Dermis microvascular lymphatic vessel endothelial cell (primary cell): Measurements from ENCODE around the gene ARHGAP15. TPM values are rescaled to one million over a fixed set of nuclear protein-coding genes. Genes with fewer than 3 reads are reported as not detected.

Experiments used
- DNase-seq, 2 donors: peaks; one replicate each; pipeline versions ENCODE4 v3.0.0 to v3.0.0-alpha.2; 2010; ENCODE audit warnings: low read depth in 2 of 2
- total RNA-seq: library from RNA; depleted of rRNA; stranded (reverse); fragments of >200 nt; gene quantifications from 2 replicates; pipeline ENCODE4 v1.2.1, GENCODE V29; 2014

Gene ARHGAP15
- total RNA-seq, 1 donor from 2014 or later: under 0.01 TPM

DNA sequence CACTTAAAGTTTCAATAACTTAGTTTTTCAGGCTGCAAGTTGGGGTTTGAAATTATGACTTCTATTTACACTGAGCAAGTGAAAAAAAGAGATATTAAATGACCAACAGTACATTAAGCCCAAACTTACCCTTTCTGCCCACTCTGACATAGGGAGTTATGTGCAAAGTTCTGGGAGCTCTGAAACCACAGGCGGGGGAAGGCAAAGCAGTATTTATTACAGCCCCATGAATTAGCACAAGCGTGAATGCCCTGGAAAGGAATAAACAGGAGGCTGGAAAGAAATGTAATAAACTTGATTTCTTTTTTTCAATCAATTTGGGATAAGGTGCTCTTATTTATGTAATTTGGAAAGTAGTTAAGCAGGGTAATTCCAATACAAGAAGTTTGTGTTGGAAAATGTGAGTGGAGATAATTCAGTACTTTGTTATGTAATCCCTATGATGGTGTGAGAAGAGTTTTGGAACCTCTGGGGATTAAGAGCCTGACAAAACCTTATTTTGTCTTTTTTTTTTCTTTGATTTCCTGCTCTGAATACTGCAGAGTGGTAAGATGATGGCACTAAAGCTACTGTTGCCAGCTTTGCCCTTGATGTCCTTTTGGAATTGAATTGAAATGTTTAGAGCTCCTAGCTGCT is 351.5 kb downstream of the ARHGAP15 start:
- DNase-seq: no peak

DNA sequence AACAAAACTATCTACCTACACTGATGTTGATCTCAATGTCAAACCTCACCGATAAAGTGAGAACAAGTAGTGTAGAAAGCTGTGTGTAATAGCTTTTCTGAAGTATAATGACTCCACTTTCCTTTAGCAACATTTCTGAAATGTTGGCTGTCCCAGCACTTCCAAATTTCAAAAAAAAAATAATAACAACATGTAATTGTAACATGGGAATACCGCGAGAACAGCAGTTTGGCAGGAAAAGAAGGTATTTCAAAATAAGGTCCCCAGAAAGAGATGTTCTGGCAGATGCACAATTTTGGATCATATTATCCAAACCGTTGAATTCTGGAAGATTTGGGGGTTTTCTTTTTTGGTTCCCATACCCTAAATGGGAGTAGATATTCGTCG is 352.0 kb downstream of the ARHGAP15 start:
- no peak for DNase-seq

DNA sequence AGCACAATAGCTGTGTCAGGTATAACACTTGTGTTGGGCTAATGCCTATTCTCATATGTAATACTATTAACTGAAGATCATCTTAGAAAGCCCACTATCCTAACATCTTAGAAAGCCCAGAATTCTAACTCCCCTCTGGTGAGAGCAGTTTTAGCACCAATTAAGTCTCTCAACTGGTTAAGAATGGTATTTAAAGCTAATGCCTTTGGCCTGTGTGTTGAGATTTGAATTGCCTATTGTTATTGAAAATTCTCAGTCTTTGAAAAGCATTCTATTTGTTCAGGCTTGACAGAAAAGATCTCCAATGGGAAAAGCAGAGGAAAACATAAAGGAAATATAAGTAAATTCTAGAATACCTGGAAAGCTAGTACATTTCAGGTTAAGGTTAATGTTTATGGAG is 352.5 kb downstream of the ARHGAP15 start:
- no peak for DNase-seq

DNA sequence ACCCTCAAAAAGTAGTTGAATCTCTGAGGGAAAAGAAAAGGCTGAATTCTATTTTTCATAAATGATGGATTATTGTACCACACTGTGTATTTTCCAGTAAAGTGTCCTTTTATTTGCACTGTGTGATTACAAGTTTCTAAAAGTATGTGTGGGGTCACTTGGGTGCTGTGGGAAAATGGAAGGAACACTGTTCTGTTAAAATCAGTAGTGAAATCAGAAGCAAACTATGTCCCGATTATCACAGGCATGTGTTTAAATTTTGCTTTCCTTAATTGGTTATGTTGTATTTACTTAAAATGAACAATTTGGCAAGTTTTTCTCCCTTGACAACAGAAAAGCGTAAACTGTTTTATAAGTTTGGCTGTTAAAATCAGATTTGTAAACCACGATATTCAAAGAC is 353.1 kb downstream of the ARHGAP15 start:
- DNase-seq: no peak

DNA sequence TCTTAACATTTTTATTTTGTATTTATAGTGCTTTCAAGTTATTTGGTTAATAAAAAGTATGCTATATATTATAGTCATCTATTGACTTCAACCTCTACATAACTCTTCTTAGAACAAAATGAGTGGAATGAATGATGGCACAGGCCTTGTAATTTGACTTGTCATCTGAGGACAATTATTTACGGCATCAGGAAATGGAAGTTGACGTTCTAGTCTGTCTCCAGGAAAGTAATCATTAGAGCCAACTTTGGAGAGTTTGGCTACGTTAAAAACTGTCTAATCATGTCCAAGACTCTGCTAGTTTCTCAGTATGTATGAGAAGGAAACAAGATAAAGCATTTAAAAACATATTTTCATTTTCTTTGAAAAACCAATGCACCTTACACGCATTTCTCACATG is 353.6 kb downstream of the ARHGAP15 start:
- DNase-seq: no peak

DNA sequence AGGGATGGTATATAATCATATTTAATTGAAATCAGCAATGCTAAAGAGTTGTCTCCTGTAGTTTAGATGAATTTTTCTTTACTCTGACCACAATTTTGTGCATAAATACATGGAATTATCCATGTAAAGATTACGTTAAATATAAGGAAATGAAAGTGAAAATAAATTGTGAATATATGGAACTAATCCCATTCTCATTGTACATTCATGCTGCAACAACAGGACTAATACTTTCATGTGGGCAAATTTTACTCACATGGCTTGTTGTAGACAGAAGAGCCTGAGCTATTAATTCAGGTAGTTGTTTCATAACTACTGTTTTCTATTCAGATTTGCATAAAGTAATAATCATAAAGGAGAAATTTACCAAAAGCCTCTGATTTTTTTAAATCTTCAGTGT is 357.8 kb downstream of the ARHGAP15 start:
- DNase-seq: no peak

DNA sequence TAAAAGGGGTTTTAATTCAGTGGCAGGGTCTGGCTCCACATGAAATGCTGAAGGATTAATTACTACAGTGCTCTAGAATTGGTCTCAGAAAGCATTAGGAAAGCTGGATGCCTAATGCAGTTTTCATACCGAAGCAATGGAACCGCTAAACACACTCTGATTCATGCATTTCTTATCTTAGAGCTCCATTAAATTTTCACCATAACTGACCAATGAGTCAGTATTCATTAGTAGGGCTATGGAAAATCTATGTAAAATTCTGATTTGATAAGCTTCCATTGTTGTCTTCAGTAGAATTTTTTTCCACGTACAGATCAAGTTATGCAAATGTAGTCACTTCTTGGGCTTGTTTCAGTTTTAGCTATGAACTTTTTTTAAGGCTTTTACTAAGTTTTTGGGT is 359.9 kb downstream of the ARHGAP15 start:
- no peak for DNase-seq

DNA sequence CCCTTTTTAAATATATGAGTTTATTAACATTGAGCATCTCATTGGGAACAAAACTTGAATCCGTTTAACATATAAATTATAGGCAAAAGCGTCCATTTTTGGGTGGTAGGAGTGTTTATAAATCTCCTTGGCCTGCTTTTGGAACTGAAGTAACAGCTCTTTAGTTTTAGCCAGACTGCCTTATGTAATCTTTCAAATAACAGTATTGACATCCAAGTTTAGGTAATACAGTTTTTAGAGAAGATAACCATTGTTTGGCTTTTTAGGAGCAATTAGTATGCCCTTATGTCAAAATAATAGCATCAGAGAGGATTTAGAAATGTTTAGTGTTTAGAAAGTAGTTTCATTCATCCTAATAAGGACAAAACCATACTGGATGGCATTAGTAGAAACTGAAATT is 361.9 kb downstream of the ARHGAP15 start:
- DNase-seq: no peak

DNA sequence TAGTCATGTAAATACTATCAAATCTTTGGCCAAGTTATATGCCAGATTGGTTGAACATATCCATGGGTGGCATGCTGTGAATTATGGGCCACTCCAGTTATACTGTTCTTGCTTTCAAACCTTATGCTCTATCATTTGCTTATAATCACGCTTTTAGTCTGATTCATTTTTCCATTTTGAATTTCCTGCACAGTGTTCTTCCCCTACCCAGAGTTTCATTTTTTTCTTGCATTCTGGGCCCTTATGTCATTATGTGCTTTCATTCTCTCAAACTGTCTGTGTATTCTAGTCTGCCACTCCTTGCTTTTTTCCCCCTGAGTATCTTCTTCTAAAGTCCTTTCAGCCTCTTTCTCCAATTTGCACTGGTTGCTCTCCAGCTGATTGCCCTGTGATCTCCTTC is 364.1 kb downstream of the ARHGAP15 start:
- no peak for DNase-seq

DNA sequence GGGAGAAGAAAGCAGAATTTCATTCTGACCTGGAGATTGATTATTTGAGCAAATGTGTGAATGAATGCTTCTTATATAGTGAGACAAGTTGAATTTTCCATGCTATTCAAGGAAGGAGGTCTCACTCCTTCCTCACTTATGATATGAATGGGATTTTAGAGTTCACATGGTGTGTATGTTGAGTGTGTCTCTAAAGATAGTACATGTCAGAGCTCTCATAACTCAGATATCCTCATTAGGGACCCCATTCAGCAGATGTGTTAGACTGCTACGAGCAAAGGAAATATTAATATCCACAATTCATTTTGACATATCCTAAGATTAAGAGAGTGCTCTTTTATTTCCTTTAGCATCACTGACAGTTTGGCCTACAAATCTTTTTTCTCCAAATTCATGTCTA is 368.5 kb downstream of the ARHGAP15 start:
- DNase-seq: no peak

DNA sequence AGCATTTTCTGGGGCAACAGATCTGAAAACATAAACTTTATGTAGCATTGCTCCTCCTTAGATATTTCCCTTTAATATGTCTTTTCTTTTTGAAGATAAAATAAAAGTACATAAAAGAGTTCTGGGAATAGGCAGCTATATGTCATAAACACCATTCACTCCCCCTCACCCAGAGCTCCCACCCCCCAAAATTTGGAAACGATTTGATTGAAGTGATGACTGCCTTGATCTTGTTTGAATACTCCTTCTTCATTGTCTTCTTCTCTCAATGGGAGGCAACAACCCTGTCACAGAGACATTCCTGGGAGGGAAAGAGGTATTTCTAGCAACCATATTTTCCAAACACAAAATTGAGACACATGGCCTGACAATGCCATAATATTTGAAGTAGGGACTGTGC is 369.3 kb downstream of the ARHGAP15 start:
- DNase-seq: no peak

DNA sequence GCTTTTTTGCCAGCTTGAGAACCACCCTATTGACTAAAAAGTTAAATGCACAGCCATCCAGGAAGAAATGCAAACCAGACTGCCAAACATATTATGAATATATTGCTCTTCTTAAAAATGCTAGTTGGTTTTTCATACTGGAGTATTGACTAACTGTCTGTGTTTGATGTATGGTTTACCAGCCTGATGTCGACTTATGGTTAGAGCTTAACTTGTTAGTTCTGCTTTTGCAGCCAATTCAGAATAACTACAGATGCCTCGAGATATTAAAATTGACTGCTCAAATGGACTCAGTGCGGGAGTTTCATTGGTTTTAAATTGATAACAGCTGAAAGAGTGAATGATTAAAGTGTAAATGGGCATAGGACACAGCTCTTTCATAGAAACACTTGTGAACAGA is 369.8 kb downstream of the ARHGAP15 start:
- DNase-seq: no peak

DNA sequence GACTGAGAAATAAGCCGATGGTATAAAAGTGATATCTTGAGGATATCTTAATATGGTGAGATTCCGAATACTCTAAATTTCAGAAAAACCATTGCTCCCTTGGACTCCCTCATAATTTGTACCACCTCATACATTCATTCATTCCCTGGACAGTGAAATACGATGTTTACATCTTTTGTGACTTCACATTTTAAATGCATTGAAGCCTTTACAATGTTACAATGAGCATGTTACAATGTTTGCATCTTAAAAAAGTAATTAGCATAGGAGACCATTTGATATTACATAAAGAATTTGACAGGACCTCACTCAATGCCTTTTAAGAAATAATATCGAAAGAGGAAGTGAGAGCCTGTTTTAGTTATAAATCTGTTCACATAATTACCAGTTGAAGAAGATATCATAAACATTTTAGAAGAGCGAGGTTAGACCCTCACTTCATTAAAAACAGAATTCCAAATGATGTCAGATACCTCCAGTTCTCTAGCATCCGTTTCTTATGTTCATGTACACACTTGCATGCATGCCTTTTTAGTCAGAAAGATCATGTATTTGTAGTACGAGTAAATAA is 372.0 kb downstream of the ARHGAP15 start:
- DNase-seq: no peak

DNA sequence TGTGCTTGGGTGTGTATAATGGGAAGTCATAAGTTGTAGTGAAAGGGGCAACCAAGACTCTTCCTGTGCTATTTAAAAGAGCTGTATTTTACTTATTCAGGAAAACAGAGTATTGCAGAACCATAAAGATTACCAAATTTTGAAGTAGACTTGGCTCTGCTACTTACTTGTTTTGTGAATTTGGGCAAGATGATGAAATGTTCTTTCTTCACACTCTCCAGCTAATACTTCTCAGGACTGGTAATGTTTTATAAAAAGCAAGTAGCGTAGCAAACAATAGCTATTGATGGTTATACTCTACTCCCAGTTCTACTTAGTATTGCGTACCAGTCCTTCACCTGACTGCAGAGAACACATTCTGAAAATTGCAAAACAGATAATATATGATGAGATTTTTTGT is 374.1 kb downstream of the ARHGAP15 start:
- DNase-seq: no peak

DNA sequence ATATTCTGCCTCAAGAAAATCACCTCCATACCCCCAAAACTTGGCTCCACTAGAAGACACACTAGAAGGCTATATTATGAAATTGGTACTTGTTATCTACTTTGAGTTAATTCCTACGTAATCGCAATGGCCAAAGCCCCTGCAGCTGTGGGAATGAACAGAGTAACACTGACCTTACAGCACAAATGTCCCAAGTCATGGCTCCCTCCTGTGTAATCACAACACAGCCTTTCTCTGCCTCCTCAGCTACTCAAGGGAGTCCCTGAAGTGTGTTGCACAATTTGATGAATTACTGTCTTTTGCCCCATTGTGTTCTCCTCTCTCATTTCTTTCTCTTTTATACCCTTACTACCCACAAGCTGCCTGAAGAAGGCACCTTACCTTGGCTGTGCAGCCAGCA is 375.2 kb downstream of the ARHGAP15 start:
- no peak for DNase-seq

DNA sequence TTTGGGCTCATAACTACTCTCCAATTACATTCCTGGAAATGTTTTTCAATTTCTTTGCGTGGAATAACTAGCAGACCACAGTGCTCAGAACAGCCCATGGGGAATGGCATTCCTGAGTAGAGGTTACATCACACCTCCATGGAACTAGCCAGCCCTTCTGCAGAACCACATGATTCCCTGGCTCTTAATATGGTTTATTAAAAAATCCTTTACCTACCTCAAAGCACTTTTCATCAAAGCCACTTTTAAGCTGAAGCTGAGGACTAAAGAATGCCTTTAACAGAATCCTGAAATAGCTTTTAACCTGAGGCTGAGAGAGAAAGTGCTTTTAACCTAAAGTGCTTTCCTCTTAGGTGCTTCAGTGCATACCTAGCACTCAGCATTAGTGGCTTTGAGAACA is 376.3 kb downstream of the ARHGAP15 start:
- no peak for DNase-seq

DNA sequence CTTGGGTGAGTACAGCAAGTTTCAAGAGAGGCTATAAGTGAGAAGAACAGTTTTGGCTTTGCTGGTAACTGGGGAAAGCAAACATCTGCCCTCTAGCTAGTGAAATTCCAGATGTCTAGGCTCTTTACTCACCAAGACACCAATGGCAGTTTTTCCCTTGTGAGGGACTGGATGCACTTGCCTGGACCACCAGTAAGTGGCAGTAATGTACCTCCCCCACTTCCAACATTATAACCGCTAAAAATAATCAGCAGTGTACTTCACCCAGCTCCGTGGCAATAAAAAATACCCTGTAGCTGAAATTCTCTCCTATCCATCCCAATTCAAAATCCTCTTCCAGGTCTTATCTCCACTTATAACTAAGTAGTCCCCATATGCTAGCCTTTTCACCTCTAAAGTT is 383.9 kb downstream of the ARHGAP15 start:
- peak in 1 of 2 donors; percentile 31 for DNase-seq

DNA sequence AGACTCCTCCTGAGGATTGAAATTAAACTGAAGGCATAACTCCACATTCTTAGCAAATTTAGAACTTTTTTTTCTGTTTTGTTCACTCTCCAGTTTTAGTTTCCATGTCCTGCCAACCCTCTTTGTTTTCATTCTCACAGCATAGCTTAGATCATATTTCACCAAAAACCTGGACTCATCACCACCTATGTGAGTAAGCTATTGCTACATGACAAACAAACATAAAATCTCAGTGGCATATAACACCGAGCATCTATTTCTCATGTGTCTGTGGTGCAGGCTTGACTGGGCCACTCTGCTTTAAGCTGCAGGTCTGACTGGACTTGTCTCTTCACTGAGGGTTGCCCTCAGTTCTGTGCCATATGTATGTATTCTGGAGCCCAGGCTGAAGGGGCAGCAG is 385.2 kb downstream of the ARHGAP15 start:
- DNase-seq: no peak

DNA sequence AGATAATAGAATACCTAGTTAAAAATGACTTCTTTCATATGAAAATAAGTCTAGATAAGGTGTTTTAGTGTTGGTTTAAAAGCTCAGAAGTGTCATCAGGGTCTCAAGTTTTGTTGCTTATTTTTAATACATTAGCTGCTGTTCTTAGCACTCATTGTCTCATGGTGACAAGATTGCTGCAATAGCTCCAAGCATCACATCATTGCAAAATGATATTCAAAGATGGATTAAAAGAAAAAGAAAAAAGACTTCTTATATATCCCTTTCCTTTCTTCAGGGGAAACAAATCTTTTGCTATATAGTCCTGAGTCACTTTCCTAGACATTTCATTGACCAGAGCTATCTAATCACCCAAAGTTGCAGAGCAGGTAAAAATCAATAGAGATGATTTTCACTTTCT is 386.1 kb downstream of the ARHGAP15 start:
- DNase-seq: no peak

DNA sequence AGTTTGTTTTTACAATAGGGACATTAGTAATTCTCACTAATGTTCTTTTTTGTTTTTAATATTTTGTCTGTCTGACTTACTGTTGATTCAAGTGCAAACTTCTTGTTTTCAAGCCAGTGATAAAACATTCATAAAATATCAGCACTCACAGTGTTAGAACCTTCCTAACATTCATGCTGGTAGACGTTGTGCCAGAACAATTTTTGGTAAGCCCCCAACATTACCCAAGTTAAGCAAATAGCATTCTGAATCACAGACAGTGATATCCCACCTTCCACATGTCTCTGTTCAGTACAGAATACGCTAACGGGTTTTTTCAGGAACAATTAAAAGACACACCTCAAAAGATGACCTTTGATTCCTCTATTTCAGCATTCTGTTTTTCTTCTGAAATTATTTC is 390.3 kb downstream of the ARHGAP15 start:
- no peak for DNase-seq

DNA sequence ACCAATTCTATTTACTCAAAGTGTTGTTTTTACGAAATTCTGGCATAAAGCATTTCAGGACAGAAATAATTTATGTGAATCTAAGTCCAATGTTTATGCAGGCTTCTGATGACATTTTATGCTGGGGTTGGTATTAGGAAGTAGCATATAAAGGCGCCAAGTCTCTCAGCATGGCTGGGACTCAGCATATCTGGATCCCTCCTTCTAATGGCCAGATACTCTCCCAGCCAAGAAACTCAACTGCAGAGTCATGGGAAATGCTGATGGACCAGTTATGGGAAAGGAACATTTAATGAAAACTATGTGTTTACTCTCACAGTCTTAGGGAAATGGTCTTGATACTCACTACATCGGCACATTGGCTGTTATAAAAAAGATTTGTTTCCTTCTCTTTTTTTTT is 392.2 kb downstream of the ARHGAP15 start:
- DNase-seq: no peak

DNA sequence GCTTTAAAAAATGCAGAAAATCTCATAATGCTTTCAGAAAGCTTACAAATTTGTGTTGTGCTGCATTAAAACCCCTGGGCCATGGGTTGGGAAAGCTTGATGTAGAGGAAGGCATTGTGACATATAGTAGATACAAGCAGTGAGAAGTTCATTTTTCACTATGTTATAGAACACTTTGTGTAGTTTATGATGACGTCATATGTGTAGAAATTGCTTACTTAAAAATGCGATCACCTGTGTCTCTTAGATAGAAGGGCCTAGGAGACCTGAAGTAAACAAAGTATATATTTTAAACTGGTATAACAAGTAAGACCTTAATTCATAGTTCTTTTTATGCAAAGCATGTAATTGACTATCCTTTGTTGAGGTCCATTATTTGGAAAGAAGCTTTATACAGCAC is 393.5 kb downstream of the ARHGAP15 start:
- DNase-seq: no peak

DNA sequence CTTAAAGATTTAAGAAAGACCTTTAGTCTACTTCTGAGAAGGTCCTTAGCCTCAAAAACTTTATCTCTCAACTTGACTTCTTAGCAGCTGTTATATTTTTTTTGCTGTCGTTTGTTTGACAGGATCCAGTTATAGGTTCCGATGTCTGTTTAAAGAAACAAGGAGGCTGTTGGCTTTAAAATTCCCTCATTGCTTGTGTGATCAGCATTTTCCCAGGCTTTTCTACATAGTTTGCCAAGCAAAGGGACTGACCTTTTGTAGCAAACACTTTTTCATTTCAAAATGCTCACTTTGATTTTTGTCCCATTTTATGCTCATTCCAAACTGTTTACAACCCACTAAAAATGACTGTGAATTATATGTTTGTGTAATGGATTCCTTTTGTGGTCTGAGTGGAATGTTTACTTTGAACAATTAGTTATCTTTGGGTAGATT is 394.9 kb downstream of the ARHGAP15 start:
- DNase-seq: no peak
